ACC112 (cell line): Measurements from ENCODE around the gene CTDP1.

Experiments used
- H2AFZ ChIP-seq: fragments of 200-600 bp; sonication (generic); one replicate; pipeline ENCODE4 v1.6.0; 2017; ENCODE audit warnings: antibody characterized with exemption, low read length; ENCODE audit not compliant: unreplicated experiment
- H3K27ac ChIP-seq: fragments of 200-600 bp; sonication (generic); 2 replicates; pipeline ENCODE4 v1.5.1; 2014; ENCODE audit warnings: low read depth, mild to moderate bottlenecking, antibody characterized with exemption, low read length, moderate library complexity
- H3K27me3 ChIP-seq: fragments of 200-600 bp; sonication (generic); 2 replicates; pipeline ENCODE4 v1.6.1; 2014; ENCODE audit warnings: mild to moderate bottlenecking, antibody characterized with exemption, low read length, moderate library complexity, mixed read lengths; ENCODE audit not compliant: insufficient read depth
- H3K36me3 ChIP-seq: fragments of 200-600 bp; sonication (generic); 2 replicates; pipeline ENCODE4 v1.6.1; 2016; ENCODE audit warnings: mild to moderate bottlenecking, antibody characterized with exemption, low read length, moderate library complexity, mixed read lengths; ENCODE audit not compliant: insufficient read depth
- H3K4me1 ChIP-seq: fragments of 200-600 bp; sonication (generic); one replicate; pipeline ENCODE4 v1.6.1; 2016; ENCODE audit warnings: low read length, mixed read lengths; ENCODE audit not compliant: insufficient read depth, unreplicated experiment, control insufficient read depth
- H3K4me3 ChIP-seq: fragments of 200-600 bp; sonication (generic); 2 replicates; pipeline ENCODE4 v1.5.1; 2014; ENCODE audit warnings: mild to moderate bottlenecking, low read depth, low read length
- H3K79me2 ChIP-seq: fragments of 200-600 bp; sonication (generic); one replicate; pipeline ENCODE4 v1.6.0; 2016; ENCODE audit warnings: low read length; ENCODE audit not compliant: control insufficient read depth, unreplicated experiment, insufficient read depth

The CTDP1 gene

DNA sequence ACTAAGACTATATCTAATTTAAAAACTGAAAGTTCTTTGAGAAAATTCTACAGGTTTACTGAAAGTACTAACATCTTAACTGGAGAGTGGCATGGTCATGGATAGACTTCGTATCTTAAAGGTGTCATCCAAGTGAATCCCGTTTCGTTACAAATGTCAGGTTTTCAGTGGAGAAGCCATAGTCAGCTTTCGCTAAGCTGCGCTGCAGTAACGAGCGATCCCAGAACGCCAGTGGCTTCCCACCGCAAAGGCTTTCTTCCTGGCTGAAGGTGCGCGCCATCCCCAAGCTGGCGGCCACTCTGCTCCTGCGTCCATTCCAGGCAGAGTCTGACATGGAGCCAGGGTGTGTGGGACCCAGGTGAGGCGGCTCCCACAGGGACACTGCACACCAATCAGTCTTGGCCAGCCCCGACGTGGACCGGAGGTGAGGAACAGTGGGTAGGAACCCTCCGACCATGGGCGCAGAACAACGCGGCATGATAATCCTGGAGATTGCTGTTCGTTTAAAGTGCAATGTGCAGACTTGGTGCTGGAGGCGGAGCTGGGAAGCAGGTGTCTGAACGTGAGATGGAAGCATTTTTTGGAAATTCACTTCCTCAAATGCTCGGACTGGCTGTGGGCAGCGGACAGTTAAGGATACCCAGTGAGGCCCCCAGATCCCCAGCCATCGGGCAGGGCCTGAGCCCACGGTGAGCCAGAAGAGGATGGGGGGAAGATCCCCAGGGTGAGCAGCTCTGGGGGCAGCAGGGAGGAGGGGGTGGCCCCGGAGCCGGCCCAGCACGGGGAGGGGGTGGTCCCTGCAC, 90.3 kb downstream of the CTDP1 start:
- Histone ChIP-seq H3K79me2 (no peaks in the 10 kb centered on the region), H3K27me3 (peaks cover 41% of the 10 kb centered on the region), H3K4me1 (no peaks in the 10 kb centered on the region), H2AFZ (no peak overlapping the region), H3K36me3 (no peaks in the 10 kb centered on the region), H3K4me3 (no peak overlapping the region), H3K27ac (no peak overlapping the region)

DNA sequence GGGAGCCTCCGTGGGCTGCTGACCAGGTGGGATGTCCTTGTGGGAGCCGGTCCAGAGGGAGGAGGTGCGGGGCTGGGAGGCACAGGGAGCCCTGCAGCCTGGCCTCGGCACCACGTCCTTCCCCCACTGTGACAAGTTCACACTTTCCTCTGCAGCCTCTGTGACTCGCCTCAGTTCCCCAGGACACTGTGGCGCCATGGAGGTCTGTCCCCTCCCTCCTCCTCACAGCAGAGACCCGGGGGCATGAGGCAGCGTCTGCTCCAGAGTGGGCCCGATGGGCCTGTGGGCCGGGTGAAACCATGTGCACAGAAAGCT, 90.9 kb downstream of the CTDP1 start:
- peaks cover 45% of the 10 kb centered on the region for H3K27me3 ChIP-seq
- H2AFZ ChIP-seq: no peak overlapping the region
- H3K36me3 ChIP-seq: no peaks in the 10 kb centered on the region
- no peaks in the 10 kb centered on the region for H3K4me1 ChIP-seq
- no peak overlapping the region for H3K27ac ChIP-seq
- no peak overlapping the region for H3K4me3 ChIP-seq
- no peaks in the 10 kb centered on the region for H3K79me2 ChIP-seq

DNA sequence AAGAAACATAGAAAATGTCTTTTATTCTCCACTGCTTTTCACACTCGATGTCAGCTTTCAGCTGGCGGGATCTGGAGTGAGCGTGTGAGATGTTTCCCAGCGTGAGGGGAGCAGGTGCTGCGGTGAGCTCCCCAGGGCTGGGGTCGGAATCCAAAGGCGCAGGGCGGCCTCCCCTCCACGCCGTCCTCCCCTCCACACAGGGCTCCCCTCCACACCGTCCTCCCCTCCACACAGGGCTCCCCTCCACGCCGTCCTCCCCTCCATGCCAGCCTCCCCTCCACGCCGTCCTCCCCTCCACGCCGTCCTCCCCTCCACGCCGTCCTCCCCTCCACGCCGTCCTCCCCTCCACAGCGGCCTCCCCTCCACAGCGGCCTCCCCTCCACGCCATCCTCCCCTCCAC, 91.2 kb downstream of the CTDP1 start:
- H3K79me2 ChIP-seq: no peaks in the 10 kb centered on the region
- no peak overlapping the region for H3K27ac ChIP-seq
- no peaks in the 10 kb centered on the region for H3K4me1 ChIP-seq
- no peak overlapping the region for H3K4me3 ChIP-seq
- H3K27me3 ChIP-seq: peaks cover 46% of the 10 kb centered on the region
- H2AFZ ChIP-seq: no peak overlapping the region
- H3K36me3 ChIP-seq: no peaks in the 10 kb centered on the region

DNA sequence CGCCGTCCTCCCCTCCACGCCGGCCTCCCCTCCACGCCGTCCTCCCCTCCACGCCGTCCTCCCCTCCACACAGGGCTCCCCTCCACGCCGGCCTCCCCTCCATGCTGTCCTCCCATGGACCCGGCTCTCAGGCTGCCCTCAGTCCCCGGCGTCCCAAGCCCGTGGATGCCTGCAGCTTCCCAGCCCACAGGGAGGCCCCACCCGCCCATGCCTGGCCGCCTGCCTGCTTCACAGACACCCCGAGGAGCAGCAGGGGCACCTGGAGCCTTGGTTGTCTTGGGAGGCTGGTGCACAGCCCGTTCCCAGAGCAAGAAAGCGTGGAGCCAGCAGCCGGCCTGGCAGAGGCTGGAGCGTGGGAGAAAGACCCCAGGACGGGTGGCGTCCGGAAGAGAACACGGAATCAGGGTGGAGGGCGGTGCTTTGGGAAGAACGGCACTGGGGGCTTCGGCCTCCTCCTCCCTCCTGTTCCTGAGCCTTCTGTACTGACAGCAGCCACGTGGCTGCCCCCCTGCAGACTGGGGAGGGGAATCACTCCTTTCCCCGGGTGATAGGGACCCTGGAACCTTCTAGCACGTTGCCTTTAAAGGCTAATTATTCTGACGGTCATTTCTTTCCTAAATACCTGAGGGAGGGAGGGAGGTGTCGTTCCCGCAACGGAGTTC, 92.0 kb downstream of the CTDP1 start:
- no peak overlapping the region for H2AFZ ChIP-seq
- no peaks in the 10 kb centered on the region for H3K79me2 ChIP-seq
- no peaks in the 10 kb centered on the region for H3K36me3 ChIP-seq
- H3K4me3 ChIP-seq: no peak overlapping the region
- H3K27ac ChIP-seq: no peak overlapping the region
- H3K27me3 ChIP-seq: peaks cover 46% of the 10 kb centered on the region
- H3K4me1 ChIP-seq: no peaks in the 10 kb centered on the region

DNA sequence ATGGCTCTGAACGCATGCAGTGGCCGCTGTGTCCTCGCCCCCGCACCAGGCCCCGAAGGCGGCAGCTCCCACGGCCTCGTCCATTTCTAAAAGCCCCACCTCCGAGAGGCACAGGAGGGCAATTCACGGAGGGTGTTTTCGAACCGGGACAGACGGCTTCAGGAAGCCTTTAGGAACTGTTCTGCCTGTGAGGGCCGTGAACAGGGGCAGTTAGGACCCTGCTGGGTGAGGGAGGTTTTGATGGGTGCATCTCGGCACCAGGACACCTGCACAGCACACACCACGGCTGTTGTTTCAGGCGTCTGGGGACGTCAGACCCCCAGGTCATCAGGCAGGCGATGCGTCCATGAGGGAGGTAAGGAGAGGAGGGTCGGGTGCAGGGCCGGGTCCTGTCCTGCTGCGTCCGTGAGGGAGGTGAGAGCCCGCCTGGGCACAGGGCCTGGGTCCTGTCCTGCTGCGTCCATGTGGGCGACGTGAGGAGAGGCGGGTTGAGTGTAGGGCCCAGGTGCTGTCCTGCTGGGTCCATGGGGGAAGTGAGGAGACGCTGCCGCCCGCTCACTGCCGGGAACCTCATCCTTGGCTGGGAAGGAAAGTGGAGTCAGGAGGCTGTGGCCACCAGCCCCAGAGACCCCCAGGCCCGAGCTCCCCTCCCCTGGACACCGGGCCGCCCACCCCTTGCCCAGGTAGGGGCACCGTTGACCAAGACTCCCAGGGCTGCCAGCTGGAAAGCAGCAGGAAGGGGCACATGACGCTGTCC, 92.7 kb downstream of the CTDP1 start:
- Histone ChIP-seq H2AFZ (no peak overlapping the region), H3K79me2 (no peaks in the 10 kb centered on the region), H3K4me1 (no peaks in the 10 kb centered on the region), H3K27me3 (peaks cover 46% of the 10 kb centered on the region), H3K27ac (no peak overlapping the region), H3K4me3 (no peak overlapping the region), H3K36me3 (no peaks in the 10 kb centered on the region)

DNA sequence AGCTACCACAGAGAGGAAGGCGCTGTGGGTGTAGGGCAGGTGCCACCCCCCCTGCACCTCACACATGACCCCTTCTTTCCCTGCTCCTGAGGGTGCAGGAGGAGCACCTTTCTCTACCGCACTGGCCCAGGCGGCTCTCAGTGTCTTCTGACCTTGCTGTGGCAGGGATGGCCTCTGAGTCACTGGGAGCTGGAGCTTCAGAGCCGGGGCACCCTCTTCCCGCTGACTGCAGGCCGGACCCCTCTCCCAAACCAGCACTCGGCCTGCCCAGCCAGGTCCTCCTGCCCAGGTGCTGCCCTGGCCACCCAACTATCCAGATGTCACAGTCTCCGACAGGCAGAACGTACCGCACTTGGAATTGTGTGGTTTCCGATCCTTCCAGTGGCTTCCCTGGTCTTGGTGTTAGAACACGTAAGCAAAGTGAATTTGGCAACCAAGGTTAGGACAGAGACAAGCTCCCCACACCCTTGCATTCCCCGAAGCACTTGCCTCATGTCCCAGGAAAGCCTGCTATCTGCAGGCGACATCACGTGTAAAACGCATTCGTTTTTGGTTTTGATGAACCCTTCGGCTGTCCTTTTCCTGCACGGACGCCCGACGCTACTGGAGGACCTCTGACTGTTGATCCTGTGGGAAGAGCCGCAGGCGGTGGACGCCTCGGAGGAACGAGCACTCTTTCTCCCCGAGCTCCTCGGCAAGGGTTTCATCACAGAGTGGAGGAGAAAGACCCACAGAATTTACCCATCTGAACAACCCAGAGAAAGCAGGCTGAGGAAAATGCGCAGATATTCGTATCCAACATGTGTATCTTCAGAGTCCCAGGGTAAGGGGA, 93.5 kb downstream of the CTDP1 start:
- no peaks in the 10 kb centered on the region for H3K4me1 ChIP-seq
- H3K79me2 ChIP-seq: no peaks in the 10 kb centered on the region
- peaks cover 48% of the 10 kb centered on the region for H3K27me3 ChIP-seq
- no peak overlapping the region for H3K27ac ChIP-seq
- no peaks in the 10 kb centered on the region for H3K36me3 ChIP-seq
- no peak overlapping the region for H2AFZ ChIP-seq
- H3K4me3 ChIP-seq: no peak overlapping the region

DNA sequence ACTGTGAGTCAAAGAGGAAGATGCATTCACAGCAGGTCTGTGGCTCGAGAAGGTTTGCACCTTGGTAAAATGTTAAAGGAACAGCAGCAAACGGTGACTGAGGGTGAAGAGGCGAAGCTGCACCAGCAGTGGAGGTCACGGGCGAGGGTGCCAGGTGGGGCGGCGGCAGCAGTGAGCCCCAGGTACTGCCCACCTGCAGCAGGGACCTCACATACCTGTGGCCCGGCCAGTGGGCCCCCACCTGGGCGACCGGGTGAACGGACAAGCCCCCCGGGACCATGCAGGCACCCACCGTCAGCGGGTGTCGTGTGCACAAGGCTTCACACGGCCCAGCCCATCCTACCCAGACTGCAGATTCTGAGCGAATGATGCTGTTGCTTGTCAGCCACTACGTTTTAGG, 94.5 kb downstream of the CTDP1 start:
- Histone ChIP-seq H3K36me3 (no peaks in the 10 kb centered on the region), H3K27me3 (peaks cover 43% of the 10 kb centered on the region), H3K79me2 (no peaks in the 10 kb centered on the region), H2AFZ (no peak overlapping the region), H3K27ac (no peak overlapping the region), H3K4me1 (no peaks in the 10 kb centered on the region), H3K4me3 (no peak overlapping the region)

DNA sequence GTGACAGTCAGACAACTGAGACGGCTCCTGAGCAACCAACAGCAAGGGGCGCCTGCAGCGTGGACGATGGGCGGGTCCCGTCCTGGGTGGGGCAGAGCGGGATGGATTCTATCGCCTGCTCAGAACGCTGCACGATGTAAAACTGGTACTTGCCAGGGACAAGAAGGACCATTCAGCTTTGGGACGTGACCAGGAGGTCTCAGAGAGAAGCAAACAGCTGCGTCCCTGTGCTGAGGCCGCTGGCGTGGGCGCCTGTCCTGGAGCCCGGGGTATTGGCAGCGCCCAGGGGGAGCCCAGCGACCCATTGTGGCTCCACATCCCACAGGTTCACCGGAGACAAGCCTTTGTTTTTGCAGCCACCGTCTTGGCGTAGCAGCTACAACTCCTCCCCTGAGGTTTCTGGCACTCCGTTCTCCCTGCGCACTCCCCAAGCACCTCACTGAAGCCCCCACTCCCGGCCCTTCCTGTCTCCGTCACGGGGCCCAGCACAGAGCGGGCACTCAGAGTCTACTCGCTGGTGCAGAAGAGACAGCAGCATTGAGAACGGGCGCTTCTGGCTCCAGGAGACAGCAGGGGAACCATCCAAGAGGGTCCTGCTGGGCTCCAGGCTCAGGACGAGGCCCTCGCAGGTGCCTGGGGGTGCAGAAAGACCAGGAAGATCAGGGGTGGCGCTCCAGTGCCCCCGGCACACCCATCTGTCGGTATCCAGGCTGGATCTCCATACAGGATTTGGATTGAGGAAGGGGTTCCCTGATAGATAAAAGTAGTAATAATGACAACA, 96.0 kb downstream of the CTDP1 start:
- Histone ChIP-seq H3K79me2 (no peaks in the 10 kb centered on the region), H3K27me3 (peaks cover 35% of the 10 kb centered on the region; the same call in 1 of the 2 replicates), H3K27ac (no peak overlapping the region), H2AFZ (no peak overlapping the region), H3K4me3 (no peak overlapping the region), H3K4me1 (no peaks in the 10 kb centered on the region), H3K36me3 (no peaks in the 10 kb centered on the region)

DNA sequence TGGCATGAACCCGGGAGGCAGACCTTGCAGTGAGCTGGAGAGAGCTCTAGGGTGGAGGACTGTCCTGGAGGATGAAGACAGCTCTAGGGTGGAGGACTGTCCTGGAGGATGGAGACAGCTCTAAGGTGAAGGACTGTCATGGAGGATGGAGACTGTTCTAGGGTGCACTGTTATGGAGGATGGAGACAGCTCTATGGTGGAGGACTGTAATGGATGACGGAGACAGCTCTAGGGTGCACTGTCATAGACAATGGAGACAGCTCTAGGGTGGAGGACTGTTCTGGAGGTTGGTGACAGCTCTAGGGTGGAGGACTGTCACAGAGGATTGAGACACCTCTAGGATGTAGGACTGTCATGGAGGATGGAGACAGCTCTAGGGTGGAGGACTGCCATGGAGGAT, 97.1 kb downstream of the CTDP1 start:
- H3K4me1 ChIP-seq: no peaks in the 10 kb centered on the region
- no peak overlapping the region for H3K27ac ChIP-seq
- H3K27me3 ChIP-seq: peaks cover 35% of the 10 kb centered on the region; the same call in 1 of the 2 replicates
- H2AFZ ChIP-seq: no peak overlapping the region
- H3K79me2 ChIP-seq: no peaks in the 10 kb centered on the region
- no peak overlapping the region for H3K4me3 ChIP-seq
- H3K36me3 ChIP-seq: no peaks in the 10 kb centered on the region
